Activated T-helper 1 cell treated with Interleukin-2 at 50 U/mL for 16 hours (primary cell): Measurements from ENCODE around the gene PRKCA.

Experiments
- DNase-seq: peaks from one replicate; pipeline ENCODE4 v3.0.0-alpha.2; 2020; ENCODE audit warnings: low read depth

PRKCA gene

DNA sequence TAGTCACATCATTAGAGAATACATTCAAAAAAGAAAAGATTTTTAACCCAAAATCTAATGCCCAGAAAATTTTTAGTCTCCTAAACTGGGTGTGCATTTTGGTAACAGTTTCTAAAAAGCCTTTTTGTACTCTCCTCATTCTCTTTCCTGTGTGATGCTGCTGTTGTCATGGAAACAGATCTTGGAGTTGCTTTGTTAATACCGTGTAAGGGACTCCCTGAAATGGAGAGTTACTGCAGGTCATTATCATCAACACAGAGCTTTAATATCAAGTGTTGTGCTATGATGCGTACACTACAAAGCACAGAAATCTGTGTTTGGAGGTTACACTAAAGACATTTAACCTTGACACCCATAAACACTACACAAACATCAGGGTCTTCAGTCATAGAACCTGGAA, 216.3 kb downstream of the PRKCA start:
- no peak for DNase-seq

DNA sequence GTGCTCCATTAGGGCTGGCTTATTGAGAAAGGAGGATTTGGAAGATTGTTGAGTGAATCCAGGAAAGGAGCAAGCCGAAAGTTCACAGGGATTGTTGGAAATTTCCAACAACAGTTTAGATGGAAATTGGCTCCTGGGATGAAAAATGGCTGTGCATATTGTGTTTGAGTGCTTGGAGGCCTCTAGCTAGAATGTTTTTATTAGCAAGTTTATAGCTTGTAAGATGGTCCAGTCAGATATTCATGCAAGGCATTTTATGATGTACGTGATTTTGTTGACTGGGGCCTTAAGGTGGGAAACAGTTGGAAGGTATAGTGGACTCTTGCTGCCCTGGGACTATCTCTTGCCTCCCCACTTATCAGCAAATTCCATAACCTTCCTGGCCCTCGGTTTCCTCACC, 216.7 kb downstream of the PRKCA start:
- DNase-seq = no peak

DNA sequence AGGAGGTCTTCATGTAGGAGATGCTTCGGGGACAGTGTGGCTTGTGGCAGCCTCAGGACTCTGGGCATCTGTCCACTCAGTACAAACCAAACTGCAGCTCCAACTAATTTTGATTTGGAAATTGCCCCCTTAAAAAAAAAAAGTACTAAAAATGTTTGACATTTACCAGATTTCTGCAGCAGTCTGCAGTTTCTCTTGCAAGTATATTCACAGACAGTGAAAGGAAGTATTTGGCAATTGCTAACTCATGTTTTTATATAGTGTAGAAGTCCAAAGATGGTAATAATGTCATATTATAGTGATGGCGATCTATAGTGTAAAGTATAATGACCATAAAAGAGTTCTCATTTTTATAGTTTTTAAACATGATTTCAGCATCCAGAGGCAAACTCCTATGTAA, 218.6 kb downstream of the PRKCA start:
- DNase-seq = no peak

DNA sequence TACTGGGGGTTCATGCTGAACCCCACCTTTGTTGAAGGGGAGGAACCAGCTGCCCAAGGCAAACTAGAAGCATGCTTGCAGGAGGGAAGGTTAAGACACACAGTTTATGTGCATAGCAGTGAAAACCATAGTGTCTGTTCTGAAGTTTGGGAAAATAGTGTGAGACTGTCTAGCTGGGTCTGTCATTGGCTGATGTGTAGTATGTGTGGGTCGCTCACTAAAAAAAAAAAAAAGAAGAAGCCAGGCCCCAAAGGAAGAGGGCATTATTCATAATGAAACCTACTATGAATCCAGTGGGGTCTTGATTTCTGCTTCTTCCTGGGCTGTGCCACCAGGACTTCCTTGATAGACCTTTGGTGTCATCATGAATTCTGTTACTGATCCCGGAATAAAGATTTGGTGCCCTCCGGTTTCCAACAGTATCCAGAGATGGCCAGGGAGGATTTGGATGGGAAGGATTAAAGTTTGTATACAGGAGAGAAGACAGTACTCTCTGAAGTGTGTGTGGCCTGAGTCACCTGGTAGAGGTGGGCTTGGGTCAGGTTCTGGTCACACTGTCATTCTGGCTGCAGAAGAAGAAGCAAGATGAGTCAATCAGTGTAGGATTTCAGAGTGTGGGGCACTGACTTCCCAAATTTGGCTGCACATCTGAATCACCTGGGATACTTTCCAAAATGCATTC, 220.3 kb downstream of the PRKCA start:
- DNase-seq = no peak

DNA sequence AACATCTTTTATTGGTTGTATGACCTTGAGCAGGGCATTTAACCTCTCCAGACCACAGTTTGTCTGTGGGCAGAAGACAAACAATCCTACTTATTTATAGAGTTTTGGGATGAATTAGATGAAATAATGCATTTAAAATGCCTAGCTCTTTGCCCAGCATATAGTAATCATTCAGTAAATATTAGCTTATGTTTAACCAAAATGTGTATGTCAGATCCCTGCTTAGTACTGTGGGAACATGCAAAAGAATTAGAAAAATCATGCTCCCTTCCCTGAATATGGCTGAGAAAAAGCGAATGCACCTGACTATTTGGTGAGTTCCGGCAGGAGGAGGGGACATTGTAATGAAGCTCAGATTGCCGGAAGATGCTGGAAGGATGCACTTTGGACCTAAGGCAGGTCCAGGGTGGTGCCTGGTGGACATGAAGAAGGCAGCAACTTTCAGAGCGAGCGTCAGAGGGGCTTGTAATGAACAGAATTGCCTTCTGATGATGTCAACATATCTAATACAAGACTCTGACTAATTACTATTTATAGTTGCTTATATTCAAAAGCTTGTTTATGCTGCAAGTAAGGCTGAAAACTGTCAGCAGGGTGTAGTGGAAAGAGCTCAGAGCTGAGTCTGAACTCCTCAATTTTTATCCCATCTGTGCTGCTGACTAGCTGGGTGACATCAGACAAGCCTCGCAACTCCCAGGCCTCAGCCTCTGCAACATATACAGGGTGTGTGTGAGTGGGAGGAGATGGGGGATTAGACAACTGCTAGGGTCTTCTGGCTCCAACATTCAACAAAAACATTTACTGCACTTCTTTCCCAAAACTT, 221.2 kb downstream of the PRKCA start:
- DNase-seq = no peak

DNA sequence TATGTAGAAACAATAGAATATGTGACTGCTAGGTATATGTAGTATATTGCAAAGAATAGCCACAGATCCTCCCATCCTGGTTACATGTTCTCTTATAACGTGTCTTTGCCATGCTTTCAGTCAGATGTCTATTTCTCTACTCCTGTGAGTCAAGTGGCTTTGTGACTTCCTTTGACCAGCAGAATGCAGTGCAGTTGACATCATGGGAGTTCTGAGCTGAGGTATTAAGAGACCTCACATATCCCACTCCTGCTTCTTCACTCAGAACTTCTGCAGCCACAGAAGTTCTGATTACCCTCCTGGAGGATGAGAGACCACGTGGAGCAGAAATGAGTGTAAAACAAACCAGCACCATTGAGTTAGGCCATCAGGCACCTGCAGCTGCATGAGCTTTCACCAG, 222.5 kb downstream of the PRKCA start:
- no peak for DNase-seq

DNA sequence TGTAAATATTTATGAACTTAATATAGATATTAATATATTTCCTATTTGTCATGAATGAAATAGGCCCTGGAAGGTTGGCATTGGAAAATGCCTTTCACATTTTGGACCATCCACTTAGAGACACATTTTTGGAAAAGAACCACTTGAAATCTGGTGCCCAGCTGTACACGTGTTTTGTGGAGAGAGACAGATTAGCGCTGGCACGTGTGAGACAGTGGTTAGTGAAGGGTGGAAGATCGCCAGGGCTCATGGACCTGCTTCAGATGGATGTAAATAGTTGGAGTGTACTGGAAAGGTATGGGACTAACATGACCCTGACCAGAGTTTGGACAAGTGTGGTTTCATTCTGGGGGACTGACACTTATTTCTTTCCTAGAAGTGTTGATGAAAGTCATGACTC, 222.9 kb downstream of the PRKCA start:
- no peak for DNase-seq

DNA sequence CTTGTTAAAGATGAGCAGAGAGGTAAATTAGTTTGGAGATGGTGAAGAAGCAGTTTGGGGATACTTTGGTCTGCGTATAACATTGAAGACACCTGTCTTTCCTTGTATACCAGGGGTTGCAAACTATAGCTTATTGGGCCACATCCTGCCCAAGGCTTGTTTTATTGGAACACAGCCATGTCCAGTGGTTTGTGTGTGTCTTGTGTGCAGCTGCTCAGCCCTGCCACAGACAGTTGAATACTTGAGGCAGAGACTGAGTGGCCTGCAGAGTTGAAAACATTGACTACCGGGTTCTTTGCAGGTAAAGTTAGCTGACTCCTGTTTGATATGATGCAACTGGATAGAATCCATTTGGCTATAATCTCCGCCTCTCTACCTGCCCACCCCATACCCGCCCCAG, 224.4 kb downstream of the PRKCA start:
- no peak for DNase-seq

DNA sequence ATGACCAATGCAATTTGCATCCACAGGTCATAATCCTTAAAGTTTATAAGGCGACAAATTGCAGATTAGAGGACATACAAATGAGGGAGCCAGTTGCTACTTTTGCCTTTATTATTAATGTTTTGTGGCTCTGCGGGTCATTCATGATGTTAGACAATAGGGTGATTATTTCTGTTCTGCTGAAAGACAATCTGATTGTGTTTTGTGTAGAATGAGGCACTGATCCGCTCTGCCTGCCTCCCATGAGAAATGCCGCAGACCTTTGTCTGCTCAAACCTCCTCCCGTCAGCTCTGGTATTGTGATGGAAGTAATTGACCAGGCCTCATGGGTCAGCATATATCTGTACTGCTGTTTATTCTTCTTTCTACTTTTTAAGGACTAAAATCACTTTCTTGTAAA, 224.9 kb downstream of the PRKCA start:
- DNase-seq = no peak

DNA sequence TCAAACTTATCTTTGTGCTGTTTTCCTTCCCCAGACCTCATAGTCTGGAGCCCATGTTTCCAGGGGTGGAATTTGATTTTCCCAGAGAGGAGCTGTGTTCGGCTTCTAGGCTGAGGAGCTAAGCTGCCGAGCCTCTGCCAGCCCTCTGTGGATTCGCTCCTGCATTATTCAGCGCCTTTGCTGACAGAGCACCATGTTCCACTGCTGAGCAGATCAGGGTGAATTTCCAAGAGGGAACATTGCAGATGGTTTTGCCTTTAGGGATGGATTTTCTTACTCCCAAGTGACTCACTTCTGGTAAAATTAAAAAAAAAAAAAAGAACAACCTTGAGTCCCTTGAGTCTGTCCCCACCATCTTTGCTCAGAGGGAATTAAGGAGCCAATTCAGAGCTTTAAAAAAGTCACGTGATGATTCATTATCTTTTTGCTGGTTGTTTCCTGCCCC, 229.5 kb downstream of the PRKCA start:
- DNase-seq = no peak

DNA sequence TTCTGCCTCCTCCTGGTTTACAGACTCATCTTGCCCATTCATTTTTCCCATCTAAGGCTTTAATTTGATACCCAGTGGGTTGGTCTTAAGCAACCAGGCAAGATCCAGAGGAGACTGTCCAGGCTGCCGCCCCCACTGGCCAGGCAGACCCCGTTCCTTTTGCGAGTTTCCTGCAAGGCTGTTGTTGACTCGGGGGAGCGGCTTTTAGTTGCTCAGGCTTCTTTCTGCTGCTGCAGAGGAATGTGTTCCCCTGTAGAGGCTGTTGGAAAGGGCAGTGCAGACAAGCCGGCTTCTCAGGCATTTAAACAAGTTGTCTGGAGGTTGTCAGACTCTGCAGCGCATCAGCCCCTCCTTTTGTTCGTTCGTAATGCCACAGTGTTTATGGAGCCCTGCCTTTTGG, 231.2 kb downstream of the PRKCA start:
- no peak for DNase-seq

DNA sequence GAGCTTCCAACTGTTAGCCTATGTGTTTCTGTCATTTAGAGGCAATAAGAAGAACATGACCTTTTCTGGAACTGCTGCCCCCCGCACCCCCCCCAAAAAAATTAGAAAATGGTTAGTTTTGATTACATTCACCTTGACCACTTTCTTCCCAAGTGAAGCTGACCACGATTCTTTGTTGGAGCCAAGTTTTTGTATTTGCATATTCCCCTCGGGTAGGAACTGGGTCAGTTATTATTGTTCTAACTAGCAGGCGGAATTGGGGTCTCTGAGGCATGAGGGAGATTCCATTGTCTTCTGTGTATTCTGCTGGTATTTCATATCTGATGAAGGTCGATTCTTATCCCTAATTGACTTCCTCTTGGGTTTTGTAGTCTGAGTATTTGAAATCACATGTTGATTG, 231.6 kb downstream of the PRKCA start:
- no peak for DNase-seq

DNA sequence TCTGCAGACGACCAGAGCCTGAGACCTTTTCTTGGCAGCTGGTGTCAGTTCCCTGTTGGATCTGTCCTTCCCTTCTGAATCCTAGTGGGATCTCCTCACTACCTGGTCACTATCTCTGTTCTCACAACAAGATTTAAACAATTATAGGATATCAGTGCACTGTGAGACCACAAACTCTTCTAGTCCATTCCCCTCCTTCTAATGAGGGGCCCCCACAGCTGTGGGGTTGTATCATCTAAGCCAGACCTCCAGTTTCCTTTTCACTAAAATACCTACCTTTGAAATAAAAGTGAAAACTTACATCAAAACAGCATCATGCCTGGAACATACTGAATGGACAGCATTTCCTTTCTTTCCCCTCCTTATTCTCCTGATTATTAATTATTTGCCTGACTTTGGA, 233.2 kb downstream of the PRKCA start:
- no peak for DNase-seq

DNA sequence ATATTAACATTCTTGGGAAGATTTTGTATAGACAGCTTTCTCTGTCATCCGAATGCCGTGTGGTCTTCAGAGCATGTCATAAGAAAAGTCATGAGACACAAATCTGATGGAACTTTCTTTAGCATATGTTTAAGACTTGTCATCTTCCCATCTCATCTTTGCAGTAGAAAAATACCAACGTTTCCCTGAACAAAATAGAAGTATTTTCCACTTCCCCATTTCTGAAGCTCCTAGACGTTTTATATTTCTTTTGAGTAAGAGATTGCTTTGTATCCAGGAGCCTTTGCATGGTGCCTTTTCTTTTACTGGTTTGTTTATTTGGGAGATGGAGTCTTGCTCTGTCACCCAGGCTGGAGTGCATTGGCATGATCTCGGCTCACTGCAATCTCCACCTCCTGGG, 235.1 kb downstream of the PRKCA start:
- DNase-seq = no peak

DNA sequence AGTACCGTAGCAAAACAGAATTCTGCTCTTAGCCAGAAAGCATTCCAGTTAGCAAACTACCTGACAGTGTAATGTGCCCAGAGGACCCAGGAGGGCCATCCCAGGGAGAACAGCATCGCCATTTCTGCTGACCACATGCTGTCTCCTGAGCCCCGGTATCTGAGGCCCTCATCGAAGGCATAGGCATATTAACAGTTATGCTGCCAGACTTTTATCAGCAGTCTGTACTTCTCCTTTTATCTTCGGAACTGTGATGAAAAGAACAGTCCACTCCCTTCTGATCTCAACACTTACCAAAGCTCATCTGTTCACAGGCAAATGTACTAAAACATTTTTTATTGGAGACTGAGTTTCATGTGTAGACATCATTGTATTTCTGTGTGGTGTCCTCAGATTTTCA, 236.4 kb downstream of the PRKCA start:
- DNase-seq = no peak

DNA sequence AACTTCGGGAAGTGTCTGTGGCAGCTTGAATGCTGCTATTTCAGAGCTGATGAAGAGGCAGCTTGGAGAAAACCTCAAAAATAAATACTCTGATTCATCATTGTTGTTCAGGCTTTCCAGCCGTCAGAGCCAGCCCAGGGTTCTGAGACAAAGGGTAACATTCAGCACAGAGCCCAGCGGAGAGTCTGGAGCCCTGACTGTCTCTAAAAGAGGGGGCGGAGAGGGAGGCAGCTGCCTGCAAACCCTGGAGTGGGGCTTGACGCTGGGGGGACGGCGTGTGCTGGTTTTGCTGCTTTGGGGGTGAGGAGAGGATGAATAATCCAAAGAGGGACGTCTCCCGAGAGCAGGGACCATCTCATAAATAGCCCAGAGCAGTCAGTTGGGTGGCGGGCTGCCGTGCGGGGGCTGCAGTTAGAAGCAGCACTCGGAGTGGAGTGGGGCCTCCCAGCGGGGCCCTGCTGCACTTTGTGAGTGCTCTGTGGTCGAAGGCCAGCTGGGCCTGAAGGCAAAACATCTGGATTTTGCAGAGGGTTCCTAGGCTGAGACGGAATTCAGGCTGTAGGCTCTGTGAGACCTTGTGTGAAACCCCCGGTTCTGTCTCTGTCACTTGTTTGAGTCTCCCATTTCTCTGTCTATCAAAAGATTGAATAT, 237.8 kb downstream of the PRKCA start:
- DNase-seq = no peak

DNA sequence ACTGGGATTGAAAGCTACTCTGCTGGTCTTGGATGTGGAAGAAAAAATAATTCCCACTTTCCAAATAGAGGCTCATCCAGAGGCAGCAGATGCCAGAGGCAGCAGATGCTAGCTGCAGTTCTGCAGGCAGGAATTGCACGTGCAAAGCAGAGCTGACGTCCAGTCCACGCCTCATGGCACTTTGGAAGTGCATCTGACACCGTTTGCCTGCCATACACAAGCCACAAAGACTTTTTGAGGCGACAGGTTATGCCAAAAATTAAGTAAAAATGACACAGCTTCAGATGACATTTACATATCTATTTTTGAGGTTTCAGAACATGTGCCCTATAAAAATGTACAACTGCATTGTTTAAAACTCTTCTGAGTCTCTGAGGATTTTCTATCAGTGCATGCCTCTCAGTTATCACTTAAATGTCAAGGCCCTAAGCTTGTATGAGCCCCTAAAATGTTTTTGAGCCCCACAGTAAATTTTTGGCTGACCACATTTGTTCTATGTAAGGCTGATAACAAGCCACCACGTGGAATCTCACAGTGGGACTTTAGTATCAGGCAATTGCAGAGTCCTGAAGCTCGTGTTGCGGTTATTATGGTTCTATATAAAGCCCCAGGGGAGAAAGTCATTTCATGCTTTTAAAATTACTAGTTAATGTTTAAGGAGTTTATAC, 239.2 kb downstream of the PRKCA start:
- DNase-seq = no peak

DNA sequence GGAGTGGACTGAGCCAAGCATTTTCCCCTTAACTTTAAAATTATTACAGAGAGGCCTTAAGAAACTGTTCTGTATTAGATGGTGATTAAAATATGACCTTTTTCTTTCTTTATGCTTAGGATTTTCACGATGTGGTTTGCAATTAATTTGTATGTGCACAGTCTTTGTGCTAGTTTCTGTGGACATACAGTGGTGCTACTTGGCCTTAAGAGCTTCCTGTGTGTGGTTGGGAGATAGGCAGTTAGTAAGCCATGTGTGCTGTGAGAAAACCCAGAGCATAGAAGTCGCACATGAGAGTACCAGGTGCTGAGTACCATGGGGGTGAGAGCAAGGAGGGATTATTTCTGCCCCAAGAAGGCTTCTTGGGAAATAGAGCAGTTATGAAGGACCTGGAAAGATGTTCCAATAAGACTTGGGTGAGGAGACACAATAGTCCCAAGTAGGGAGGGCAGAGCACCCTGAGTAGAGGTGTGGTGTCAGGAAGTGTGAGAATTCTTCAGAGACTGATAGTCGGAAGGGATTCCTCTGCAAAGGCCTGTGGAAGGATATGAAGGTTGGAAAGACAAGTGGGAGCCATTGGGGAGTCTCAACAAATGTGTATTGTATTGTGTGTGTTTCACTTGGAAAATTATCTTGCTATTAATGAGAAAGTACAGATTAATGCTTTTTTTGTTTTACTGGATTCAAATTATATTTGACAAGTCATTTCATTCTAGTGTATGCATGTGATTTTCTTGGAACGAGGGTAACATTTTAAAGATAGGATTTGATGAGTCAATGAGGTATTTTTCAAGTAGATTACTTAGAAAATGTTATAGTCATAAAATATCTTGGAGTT, 239.9 kb downstream of the PRKCA start:
- no peak for DNase-seq

DNA sequence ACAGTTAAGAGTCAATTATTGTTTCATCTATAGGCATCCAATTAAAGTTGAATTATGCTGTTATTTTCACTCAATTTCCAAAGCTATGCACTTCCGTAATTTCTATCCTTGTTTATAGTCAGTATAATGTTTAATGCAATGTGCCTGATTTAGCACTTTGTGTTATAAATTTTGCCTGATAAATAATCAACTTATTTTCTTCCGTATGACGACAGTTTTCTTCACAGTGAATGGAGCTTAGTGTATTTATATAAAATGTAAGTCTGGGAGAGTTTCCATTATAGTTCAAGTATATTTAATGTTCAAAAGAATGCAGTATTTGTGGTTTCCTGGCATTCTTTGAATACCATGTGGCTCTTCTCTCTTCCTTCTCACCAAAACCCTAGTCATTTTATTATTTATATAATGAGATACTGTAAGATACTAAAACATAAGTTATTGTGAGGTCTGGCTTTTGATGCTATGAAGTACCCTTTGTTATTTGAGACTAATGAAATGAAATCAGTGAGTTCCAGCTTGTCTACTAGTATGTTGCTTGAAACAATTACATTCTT, 240.6 kb downstream of the PRKCA start:
- DNase-seq = no peak

DNA sequence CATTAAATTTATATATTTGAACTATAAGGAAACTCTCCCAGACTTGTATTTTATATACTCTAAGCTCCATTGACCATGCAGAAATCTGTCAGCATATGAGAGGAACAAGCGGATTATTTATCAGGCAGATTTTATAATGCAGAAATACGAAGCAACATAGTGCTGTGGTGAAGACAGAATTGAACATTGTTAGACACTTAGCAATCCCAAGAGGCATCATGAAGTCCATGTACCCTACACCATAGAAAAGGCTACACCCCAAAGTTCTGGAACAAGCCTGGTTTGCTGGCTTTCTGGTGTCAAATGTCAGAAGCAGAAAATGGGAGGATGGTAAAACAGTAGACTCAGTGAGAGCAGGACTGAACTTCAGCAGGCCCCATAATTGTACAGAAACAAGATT, 241.1 kb downstream of the PRKCA start:
- no peak for DNase-seq

DNA sequence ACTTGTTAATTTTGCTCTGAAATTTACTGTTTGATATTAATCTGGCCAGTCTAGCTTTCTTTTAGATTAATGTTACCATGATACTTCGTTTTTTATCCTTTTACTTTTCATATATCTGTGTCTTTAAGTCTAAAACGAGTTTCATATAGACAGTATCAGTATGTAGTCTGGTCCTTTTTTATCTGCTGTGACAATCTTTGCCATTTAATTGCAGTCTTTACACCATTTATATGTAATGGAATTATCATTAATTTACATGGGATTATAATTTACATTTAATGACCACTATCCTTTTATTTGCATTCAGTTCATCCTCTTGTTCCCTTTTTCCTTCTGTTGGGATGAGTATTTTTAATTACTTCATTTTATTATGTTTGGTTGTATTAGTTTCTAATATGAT, 243.5 kb downstream of the PRKCA start:
- DNase-seq = no peak
